WTC11 (cell line): ENCODE data around the gene ZC2HC1B. TPM values are rescaled to one million over a fixed set of nuclear protein-coding genes. Genes with fewer than 3 reads are reported as not detected.

ENCODE experiments used
- ELF4 ChIP-seq: sonication (generic); formaldehyde crosslinking; IDR thresholded peaks from 2 replicates; pipeline ENCODE4 v1.8.1; 2022; ENCODE audit warnings: low read depth, mild to moderate bottlenecking, moderate library complexity, missing genetic modification reagents
- ESRRA ChIP-seq: sonication (generic); formaldehyde crosslinking; IDR thresholded peaks from 2 replicates; pipeline ENCODE4 v1.8.1; 2022; ENCODE audit warnings: mild to moderate bottlenecking, missing genetic modification reagents, borderline replicate concordance
- HMGA2 ChIP-seq: fragments of 250-450 bp; sonication (Bioruptor Pico); IDR thresholded peaks from 2 replicates; pipeline ENCODE4 v1.4.0; 2021; ENCODE audit warnings: mild to moderate bottlenecking, moderate library complexity
- JAZF1 ChIP-seq: fragments of 250-450 bp; sonication (Bioruptor Pico); IDR thresholded peaks from 2 replicates; pipeline ENCODE4 v1.9.0; 2021; ENCODE audit warnings: moderate library complexity, mild to moderate bottlenecking, inconsistent platforms
- MXD4 ChIP-seq: fragments of 250-450 bp; sonication (Bioruptor Pico); IDR thresholded peaks from 2 replicates; pipeline ENCODE4 v1.8.0; 2021; ENCODE audit warnings: mild to moderate bottlenecking, moderate library complexity, borderline replicate concordance
- ZNF317 ChIP-seq: sonication (generic); formaldehyde crosslinking; IDR thresholded peaks from 2 replicates; pipeline ENCODE4 v1.8.1; 2023; ENCODE audit warnings: low read depth, mild to moderate bottlenecking, moderate library complexity, missing genetic modification reagents, borderline replicate concordance
- ZNF423 ChIP-seq: fragments of 250-450 bp; sonication (Bioruptor Pico); IDR thresholded peaks from 2 replicates; pipeline ENCODE4 v2.1.2; 2022; ENCODE audit warnings: mild to moderate bottlenecking, moderate library complexity
- total RNA-seq: library from RNA; stranded (reverse); gene quantifications from 3 replicates; pipeline ENCODE4 v1.2.3, GENCODE V29; 2021
- TF ChIP-seq, protein P1 (sequence below): sonication (generic); formaldehyde crosslinking; IDR thresholded peaks from 2 replicates; pipeline ENCODE4 v1.8.0; 2022; ENCODE audit warnings: mild to moderate bottlenecking, missing genetic modification reagents
- TF ChIP-seq, protein P2 (sequence below): fragments of 250-450 bp; sonication (Bioruptor Pico); IDR thresholded peaks from 2 replicates; pipeline ENCODE4 v1.8.0; 2021; ENCODE audit warnings: mild to moderate bottlenecking
- TF ChIP-seq, protein P3 (sequence below): sonication (generic); formaldehyde crosslinking; IDR thresholded peaks from 2 replicates; pipeline ENCODE4 v1.8.0; 2023; ENCODE audit warnings: missing genetic modification reagents, mild to moderate bottlenecking, borderline replicate concordance
- TF ChIP-seq, protein P4 (sequence below): sonication (generic); formaldehyde crosslinking; IDR thresholded peaks from 2 replicates; pipeline ENCODE4 v1.8.1; 2022; ENCODE audit warnings: low read depth, mild to moderate bottlenecking, moderate library complexity, missing genetic modification reagents, borderline replicate concordance
- TF ChIP-seq, protein P5 (sequence below): sonication (generic); formaldehyde crosslinking; IDR thresholded peaks from 2 replicates; pipeline ENCODE4 v1.8.1; 2023; ENCODE audit warnings: mild to moderate bottlenecking, missing genetic modification reagents
- TF ChIP-seq, protein P6 (sequence below): sonication (generic); formaldehyde crosslinking; IDR thresholded peaks from 2 replicates; pipeline ENCODE4 v1.8.0; 2022; ENCODE audit warnings: mild to moderate bottlenecking, missing genetic modification reagents
- TF ChIP-seq, protein P7 (sequence below): sonication (generic); formaldehyde crosslinking; IDR thresholded peaks from 2 replicates; pipeline ENCODE4 v1.8.0; 2023; ENCODE audit warnings: mild to moderate bottlenecking, missing genetic modification reagents
- TF ChIP-seq, protein P8 (sequence below): sonication (generic); formaldehyde crosslinking; conservative IDR thresholded peaks from 2 replicates; pipeline ENCODE4 v1.8.1; 2023; ENCODE audit warnings: mild to moderate bottlenecking, low read depth, missing genetic modification reagents, moderate library complexity

Gene ZC2HC1B
- total RNA-seq, 1 experiment from 2014 or later, result not detected

DNA sequence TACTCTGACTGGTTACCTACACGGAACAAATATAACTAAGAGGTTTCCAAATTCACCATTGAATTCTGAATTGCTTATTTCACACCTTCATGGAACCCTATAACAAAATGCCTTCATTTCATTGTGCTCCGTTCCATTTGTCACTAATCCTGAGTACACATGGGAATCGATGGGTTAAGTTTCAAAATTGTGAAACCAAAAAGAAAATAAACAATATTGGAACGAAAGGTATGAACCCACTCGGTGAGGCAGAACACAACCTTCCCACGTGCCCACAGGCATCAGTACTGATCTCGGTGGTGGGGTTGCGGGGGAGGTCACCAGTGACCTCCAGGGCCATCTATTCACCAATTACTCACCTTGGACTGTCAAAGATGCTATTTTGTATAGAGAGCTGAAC, 109.8 kb downstream of the ZC2HC1B start (continued):
- TF ChIP-seq, protein P1, sequence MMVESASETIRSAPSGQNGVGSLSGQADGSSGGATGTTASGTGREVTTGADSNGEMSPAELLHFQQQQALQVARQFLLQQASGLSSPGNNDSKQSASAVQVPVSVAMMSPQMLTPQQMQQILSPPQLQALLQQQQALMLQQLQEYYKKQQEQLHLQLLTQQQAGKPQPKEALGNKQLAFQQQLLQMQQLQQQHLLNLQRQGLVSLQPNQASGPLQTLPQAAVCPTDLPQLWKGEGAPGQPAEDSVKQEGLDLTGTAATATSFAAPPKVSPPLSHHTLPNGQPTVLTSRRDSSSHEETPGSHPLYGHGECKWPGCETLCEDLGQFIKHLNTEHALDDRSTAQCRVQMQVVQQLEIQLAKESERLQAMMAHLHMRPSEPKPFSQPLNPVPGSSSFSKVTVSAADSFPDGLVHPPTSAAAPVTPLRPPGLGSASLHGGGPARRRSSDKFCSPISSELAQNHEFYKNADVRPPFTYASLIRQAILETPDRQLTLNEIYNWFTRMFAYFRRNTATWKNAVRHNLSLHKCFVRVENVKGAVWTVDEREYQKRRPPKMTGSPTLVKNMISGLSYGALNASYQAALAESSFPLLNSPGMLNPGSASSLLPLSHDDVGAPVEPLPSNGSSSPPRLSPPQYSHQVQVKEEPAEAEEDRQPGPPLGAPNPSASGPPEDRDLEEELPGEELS, result no peak
- TF ChIP-seq, protein P2, sequence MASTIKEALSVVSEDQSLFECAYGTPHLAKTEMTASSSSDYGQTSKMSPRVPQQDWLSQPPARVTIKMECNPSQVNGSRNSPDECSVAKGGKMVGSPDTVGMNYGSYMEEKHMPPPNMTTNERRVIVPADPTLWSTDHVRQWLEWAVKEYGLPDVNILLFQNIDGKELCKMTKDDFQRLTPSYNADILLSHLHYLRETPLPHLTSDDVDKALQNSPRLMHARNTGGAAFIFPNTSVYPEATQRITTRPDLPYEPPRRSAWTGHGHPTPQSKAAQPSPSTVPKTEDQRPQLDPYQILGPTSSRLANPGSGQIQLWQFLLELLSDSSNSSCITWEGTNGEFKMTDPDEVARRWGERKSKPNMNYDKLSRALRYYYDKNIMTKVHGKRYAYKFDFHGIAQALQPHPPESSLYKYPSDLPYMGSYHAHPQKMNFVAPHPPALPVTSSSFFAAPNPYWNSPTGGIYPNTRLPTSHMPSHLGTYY (CRISPR knock-in tag), result no peak
- no peak for TF ChIP-seq ELF4 (CRISPR knock-in tag)
- TF ChIP-seq, protein P3, sequence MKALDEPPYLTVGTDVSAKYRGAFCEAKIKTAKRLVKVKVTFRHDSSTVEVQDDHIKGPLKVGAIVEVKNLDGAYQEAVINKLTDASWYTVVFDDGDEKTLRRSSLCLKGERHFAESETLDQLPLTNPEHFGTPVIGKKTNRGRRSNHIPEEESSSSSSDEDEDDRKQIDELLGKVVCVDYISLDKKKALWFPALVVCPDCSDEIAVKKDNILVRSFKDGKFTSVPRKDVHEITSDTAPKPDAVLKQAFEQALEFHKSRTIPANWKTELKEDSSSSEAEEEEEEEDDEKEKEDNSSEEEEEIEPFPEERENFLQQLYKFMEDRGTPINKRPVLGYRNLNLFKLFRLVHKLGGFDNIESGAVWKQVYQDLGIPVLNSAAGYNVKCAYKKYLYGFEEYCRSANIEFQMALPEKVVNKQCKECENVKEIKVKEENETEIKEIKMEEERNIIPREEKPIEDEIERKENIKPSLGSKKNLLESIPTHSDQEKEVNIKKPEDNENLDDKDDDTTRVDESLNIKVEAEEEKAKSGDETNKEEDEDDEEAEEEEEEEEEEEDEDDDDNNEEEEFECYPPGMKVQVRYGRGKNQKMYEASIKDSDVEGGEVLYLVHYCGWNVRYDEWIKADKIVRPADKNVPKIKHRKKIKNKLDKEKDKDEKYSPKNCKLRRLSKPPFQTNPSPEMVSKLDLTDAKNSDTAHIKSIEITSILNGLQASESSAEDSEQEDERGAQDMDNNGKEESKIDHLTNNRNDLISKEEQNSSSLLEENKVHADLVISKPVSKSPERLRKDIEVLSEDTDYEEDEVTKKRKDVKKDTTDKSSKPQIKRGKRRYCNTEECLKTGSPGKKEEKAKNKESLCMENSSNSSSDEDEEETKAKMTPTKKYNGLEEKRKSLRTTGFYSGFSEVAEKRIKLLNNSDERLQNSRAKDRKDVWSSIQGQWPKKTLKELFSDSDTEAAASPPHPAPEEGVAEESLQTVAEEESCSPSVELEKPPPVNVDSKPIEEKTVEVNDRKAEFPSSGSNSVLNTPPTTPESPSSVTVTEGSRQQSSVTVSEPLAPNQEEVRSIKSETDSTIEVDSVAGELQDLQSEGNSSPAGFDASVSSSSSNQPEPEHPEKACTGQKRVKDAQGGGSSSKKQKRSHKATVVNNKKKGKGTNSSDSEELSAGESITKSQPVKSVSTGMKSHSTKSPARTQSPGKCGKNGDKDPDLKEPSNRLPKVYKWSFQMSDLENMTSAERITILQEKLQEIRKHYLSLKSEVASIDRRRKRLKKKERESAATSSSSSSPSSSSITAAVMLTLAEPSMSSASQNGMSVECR (CRISPR knock-in tag), result no peak
- no peak for TF ChIP-seq ZNF317
- TF ChIP-seq, protein P4, sequence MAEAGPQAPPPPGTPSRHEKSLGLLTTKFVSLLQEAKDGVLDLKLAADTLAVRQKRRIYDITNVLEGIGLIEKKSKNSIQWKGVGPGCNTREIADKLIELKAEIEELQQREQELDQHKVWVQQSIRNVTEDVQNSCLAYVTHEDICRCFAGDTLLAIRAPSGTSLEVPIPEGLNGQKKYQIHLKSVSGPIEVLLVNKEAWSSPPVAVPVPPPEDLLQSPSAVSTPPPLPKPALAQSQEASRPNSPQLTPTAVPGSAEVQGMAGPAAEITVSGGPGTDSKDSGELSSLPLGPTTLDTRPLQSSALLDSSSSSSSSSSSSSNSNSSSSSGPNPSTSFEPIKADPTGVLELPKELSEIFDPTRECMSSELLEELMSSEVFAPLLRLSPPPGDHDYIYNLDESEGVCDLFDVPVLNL (CRISPR knock-in tag), result no peak
- TF ChIP-seq ESRRA (CRISPR knock-in tag), result no peak
- TF ChIP-seq, protein P5, sequence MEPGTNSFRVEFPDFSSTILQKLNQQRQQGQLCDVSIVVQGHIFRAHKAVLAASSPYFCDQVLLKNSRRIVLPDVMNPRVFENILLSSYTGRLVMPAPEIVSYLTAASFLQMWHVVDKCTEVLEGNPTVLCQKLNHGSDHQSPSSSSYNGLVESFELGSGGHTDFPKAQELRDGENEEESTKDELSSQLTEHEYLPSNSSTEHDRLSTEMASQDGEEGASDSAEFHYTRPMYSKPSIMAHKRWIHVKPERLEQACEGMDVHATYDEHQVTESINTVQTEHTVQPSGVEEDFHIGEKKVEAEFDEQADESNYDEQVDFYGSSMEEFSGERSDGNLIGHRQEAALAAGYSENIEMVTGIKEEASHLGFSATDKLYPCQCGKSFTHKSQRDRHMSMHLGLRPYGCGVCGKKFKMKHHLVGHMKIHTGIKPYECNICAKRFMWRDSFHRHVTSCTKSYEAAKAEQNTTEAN (CRISPR knock-in tag), result no peak
- no peak for TF ChIP-seq MXD4
- no peak for TF ChIP-seq JAZF1 (CRISPR knock-in tag)
- TF ChIP-seq, protein P6, sequence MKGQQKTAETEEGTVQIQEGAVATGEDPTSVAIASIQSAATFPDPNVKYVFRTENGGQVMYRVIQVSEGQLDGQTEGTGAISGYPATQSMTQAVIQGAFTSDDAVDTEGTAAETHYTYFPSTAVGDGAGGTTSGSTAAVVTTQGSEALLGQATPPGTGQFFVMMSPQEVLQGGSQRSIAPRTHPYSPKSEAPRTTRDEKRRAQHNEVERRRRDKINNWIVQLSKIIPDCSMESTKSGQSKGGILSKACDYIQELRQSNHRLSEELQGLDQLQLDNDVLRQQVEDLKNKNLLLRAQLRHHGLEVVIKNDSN (CRISPR knock-in tag), result no peak
- TF ChIP-seq, protein P7, sequence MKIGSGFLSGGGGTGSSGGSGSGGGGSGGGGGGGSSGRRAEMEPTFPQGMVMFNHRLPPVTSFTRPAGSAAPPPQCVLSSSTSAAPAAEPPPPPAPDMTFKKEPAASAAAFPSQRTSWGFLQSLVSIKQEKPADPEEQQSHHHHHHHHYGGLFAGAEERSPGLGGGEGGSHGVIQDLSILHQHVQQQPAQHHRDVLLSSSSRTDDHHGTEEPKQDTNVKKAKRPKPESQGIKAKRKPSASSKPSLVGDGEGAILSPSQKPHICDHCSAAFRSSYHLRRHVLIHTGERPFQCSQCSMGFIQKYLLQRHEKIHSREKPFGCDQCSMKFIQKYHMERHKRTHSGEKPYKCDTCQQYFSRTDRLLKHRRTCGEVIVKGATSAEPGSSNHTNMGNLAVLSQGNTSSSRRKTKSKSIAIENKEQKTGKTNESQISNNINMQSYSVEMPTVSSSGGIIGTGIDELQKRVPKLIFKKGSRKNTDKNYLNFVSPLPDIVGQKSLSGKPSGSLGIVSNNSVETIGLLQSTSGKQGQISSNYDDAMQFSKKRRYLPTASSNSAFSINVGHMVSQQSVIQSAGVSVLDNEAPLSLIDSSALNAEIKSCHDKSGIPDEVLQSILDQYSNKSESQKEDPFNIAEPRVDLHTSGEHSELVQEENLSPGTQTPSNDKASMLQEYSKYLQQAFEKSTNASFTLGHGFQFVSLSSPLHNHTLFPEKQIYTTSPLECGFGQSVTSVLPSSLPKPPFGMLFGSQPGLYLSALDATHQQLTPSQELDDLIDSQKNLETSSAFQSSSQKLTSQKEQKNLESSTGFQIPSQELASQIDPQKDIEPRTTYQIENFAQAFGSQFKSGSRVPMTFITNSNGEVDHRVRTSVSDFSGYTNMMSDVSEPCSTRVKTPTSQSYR (CRISPR knock-in tag), result no peak
- no peak for TF ChIP-seq ZNF423 (CRISPR knock-in tag)
- no peak for TF ChIP-seq HMGA2
- TF ChIP-seq, protein P8, sequence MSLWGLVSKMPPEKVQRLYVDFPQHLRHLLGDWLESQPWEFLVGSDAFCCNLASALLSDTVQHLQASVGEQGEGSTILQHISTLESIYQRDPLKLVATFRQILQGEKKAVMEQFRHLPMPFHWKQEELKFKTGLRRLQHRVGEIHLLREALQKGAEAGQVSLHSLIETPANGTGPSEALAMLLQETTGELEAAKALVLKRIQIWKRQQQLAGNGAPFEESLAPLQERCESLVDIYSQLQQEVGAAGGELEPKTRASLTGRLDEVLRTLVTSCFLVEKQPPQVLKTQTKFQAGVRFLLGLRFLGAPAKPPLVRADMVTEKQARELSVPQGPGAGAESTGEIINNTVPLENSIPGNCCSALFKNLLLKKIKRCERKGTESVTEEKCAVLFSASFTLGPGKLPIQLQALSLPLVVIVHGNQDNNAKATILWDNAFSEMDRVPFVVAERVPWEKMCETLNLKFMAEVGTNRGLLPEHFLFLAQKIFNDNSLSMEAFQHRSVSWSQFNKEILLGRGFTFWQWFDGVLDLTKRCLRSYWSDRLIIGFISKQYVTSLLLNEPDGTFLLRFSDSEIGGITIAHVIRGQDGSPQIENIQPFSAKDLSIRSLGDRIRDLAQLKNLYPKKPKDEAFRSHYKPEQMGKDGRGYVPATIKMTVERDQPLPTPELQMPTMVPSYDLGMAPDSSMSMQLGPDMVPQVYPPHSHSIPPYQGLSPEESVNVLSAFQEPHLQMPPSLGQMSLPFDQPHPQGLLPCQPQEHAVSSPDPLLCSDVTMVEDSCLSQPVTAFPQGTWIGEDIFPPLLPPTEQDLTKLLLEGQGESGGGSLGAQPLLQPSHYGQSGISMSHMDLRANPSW (CRISPR knock-in tag), result no peak
